GM12873 (cell line): ENCODE data around the gene TCP1.

Experiments used
- CTCF ChIP-seq: IDR thresholded peaks from 2 replicates; pipeline ENCODE4 v1.5.1; 2012; ENCODE audit warnings: low read depth, mild to moderate bottlenecking, moderate library complexity, low read length, control low read depth; ENCODE audit not compliant: insufficient read depth; ENCODE audit errors: missing control alignments

Gene TCP1

GRCh38 chr6:159813781-159814180, 24.4 kb upstream of the TCP1 start:
- no peak for TF ChIP-seq CTCF

GRCh38 chr6:159809149-159809548, 19.7 kb upstream of the TCP1 start:
- TF ChIP-seq CTCF = no peak

GRCh38 chr6:159808647-159809046, 19.2 kb upstream of the TCP1 start:
- no peak for TF ChIP-seq CTCF

GRCh38 chr6:159807150-159807858, 17.9 kb upstream of the TCP1 start:
- TF ChIP-seq CTCF = no peak

- no peak for TF ChIP-seq CTCF
Observed at GRCh38 chr6:159806021-159806458, 16.6 kb upstream of the TCP1 start.

- no peak for TF ChIP-seq CTCF
Observed at GRCh38 chr6:159805440-159806020, 16.1 kb upstream of the TCP1 start.

- TF ChIP-seq CTCF = no peak
Observed at GRCh38 chr6:159804504-159804903, 15.1 kb upstream of the TCP1 start.
